Measurements from ENCODE around the gene PGS1.
A peak's percentile ranks its signal among the peaks of the same experiment; 100 is the strongest.

DNA sequence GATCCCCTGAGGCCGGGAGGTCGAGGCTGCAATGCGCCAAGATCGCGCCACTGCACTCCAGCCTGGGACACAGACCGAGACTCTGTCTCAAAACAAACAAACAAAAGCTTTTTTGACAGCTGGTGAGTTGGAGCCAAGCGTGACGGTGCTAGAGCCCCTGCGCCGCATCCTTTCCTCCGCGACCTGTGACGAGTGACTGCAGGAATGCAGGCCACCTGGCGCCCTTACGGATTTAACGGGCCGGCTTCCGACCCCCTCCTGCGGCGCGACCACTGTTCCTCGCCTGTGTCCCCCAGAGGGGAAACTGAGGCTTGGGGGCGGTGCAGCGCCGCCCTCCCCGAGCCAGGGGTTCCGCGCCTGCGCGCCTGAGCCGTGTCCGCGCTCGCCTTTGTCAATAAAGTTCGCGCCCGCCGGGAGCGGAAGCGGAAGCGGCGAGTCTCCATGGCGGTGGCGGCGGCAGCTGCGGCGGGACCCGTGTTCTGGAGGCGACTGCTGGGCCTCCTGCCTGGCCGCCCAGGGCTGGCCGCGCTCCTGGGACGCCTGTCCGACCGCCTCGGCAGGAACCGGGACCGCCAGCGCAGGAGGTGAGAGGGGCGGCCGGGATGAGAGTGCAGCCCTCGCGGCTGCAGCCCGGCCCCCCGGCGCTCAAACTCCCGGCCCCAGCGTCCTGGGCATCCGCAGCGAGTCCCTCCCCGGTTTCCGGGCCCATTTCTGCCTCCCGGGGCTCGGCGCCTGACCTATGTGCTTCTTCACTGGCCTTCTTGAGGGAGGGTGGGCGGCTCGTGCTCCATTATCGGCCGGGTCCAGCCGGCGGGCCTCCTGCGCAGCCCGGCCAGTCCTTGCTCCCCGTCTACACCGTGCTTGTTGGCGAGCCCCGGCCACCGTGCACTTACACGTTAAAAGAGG, at the start of gene PGS1:
- TF ChIP-seq, protein P1, sequence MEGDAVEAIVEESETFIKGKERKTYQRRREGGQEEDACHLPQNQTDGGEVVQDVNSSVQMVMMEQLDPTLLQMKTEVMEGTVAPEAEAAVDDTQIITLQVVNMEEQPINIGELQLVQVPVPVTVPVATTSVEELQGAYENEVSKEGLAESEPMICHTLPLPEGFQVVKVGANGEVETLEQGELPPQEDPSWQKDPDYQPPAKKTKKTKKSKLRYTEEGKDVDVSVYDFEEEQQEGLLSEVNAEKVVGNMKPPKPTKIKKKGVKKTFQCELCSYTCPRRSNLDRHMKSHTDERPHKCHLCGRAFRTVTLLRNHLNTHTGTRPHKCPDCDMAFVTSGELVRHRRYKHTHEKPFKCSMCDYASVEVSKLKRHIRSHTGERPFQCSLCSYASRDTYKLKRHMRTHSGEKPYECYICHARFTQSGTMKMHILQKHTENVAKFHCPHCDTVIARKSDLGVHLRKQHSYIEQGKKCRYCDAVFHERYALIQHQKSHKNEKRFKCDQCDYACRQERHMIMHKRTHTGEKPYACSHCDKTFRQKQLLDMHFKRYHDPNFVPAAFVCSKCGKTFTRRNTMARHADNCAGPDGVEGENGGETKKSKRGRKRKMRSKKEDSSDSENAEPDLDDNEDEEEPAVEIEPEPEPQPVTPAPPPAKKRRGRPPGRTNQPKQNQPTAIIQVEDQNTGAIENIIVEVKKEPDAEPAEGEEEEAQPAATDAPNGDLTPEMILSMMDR (IDR thresholded peaks at IDR 0.05) = peak in 2 of 4 experiments; percentile 11 to 13
- peak; percentile 65 to 84 for TF ChIP-seq POLR2A (IDR thresholded peaks at IDR 0.05)

Measured in uterus (tissue), 2 donors.